Stimulated activated CD4-positive, alpha-beta T cell treated with anti-CD3 and anti-CD28 coated beads, Interleukin-15, amount 100 ng/mL, for 24 hours (primary cell): ENCODE results near the gene ADAM12.
"Not testable (repeated sequence)": the region's sequence is repeated elsewhere in the genome, so short reads cannot be mapped to it uniquely, and the experiment has no call there.

ENCODE experiments used
- DNase-seq: peaks from one replicate; pipeline ENCODE4 v3.0.0-alpha.2; 2020

The ADAM12 gene

GRCh38 chr10:126065751-126066377 is 322.4 kb downstream of the ADAM12 start:
- no peak for DNase-seq

DNA sequence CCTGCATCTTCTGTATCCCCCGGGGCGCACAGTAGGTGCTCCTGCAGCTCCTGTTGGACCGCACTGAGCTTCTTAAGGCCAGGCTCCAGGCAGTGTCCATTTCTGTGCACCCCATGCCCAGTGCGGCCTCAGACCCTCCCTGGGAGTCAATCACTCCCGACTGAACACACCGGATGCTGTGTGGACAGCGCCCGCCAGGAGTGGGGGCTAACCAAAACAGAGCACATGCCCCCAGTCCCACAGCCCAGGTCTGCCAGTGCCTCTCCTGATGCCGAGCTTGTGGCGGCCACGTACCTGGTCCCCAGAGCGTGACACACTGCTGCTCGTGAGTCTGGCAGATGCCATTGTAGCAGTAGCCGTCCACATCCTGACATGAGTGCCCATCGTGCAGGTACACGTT is 323.8 kb downstream of the ADAM12 start:
- no peak for DNase-seq

- no peak for DNase-seq
Measured at GRCh38 chr10:126063353-126063791, 324.9 kb downstream of the ADAM12 start.

- no peak for DNase-seq
Measured at GRCh38 chr10:126062131-126063032, 325.9 kb downstream of the ADAM12 start.

- no peak for DNase-seq
Measured at GRCh38 chr10:126061526-126061925, 326.8 kb downstream of the ADAM12 start.

- no peak for DNase-seq
Measured at GRCh38 chr10:126060261-126060931, 327.9 kb downstream of the ADAM12 start.

DNA sequence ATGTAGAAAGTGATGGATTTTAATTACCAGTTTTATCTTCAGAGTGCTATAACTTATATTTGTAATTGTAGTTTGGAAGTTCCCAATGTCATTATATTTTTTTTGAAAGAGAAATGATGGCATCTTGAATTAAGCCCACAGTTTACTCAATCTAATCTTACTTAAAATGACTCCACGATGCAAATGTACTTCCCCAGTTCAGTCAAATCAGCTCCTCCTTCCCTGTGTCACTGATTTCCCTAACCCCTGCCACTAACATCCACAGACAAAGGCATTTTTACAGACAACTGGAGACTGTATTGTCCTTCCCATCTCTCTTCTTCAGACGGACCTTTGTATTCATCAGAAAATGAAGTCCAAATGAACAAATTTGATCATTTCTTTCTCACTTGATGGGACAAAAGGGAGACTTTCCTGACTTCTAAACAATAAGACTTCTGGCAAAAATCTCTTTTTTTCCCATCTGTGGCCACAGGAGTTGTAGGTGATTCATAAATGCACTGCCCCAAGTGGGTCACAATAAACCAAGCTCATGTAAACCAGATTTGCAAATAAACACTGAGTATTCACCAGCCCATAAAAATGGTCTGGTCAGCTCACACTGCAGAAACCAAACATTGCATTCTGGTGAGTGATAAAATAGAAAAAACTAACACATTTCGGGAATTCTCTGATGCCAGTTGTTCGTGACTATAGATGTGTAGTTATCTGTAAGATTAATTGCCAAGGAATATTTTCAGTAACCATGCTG is 329.0 kb downstream of the ADAM12 start:
- no peak for DNase-seq

- no peak for DNase-seq
Measured at GRCh38 chr10:126058507-126058906, 329.8 kb downstream of the ADAM12 start.

DNA sequence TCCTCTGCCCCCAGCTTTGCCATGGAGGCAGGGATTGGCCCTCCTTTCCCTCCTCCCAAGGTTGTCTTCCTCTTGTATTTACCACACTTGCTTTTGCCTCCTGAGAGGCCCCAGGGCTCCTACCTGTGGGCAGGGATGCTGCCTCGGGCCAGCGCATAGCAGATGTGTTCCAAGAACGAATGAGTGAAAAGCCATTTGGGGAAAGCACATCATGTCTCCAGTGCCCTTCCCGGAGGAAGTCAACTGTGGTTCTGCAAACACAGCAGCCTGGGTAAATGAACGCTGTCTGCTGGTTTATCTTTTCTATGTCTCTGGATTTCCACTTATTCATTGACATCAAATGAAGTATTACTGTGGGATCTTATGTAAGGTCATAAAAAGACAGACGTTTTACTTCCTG is 330.2 kb downstream of the ADAM12 start:
- DNase-seq = no peak

GRCh38 chr10:126057494-126057893 is 330.8 kb downstream of the ADAM12 start:
- no peak for DNase-seq

GRCh38 chr10:126054191-126054590 is 334.1 kb downstream of the ADAM12 start:
- no peak for DNase-seq

- DNase-seq = no peak
Measured at GRCh38 chr10:126052171-126052570, 336.1 kb downstream of the ADAM12 start.

- DNase-seq = no peak
Measured at GRCh38 chr10:126049759-126050700, 338.2 kb downstream of the ADAM12 start.

DNA sequence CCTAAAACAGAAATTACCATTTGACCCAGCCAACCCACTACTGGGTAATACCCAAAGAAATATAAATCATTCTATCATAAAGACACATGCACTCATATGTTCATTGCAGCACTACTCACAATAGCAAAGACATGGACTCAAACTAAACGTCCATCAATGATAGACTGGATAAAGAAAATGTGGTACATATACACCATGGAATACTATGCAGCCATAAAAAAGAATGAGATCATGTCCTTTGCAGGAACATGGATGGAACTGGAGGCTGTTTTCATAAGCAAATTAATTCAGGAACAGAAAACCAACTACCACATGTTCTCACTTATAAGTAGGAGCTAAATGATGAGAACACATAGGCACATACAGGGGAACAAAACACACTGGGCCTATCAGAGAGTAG is 340.5 kb downstream of the ADAM12 start:
- not testable (repeated sequence) for DNase-seq

DNA sequence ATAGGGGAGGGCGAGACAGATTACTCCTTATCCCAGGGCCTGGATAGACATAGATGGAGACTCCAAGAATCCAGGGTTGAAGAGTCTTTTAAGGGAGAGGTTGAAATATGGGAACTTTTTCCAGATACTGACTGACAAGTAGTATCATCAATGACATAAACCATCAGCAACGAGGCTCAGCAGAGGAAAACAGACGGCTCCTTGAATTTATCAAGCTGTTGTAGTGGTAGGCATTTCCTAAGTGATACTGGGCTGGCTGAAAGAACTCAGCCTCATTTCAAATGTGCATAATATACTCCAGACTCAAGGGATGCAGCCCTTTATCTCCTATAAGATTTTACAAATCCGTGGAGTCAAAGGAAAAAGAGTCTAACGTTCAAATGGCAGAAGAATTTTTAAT is 341.4 kb downstream of the ADAM12 start:
- no peak for DNase-seq

GRCh38 chr10:126045861-126046260 is 342.4 kb downstream of the ADAM12 start:
- no peak for DNase-seq

DNA sequence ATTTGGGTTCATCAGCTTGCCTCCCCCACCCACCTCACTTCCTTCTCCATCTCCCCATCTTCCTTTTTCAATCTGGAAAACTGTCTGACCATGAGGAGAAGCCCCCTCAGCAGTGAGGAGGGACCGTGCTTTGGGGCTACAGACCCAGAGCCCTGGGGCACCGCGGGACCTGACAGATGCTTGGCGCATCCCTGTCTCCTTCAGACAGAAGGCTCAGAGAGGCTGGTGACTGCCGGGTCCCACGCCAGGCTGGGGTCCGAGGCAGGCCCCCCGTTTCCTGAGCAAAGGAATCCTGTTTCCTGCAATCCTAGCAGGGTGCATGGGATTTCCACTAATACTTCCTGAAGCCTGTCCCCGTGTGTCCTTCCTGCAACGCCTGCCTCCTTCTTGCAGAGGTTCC is 344.9 kb downstream of the ADAM12 start:
- DNase-seq = no peak

GRCh38 chr10:126042906-126043305 is 345.4 kb downstream of the ADAM12 start:
- no peak for DNase-seq

DNA sequence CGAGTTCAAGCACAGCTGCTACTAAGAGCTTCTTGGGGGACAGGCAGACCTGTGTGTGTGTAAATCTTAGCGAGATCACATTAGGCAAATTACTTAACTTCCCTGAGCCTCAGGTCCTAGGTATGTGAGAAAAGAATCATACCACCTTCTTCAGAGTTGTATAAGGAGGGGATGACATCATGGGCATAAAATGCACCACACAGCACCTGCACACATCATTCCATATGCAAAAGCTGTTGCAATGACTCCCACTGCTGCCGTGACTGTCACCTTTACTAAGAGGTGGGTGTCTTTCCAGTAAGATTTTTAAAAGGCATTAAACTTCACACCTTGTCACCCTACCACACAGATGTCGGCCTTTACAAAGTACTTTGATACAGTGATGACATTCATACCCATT is 345.9 kb downstream of the ADAM12 start:
- DNase-seq = no peak

GRCh38 chr10:126041804-126042231 is 346.5 kb downstream of the ADAM12 start:
- peak; percentile 76 for DNase-seq

DNA sequence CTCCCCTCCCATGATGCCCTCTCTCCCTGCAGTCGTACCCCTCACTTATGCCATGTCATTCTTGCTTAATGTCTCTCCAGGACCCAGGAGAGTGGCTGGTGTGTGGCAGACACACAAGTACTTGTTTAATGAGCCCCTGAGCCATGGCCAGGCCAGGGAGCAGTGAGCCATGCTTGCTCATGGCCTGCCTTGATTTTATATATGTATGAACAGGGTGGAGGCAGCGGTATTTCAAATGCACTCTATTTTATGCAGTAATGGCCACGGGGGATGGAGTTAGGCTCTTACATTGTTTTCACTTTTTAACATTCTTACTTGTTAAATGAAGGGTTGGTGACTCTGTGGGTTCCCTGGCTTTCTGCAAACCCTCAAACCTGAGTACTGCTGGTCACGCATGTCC is 347.2 kb downstream of the ADAM12 start:
- DNase-seq = no peak

DNA sequence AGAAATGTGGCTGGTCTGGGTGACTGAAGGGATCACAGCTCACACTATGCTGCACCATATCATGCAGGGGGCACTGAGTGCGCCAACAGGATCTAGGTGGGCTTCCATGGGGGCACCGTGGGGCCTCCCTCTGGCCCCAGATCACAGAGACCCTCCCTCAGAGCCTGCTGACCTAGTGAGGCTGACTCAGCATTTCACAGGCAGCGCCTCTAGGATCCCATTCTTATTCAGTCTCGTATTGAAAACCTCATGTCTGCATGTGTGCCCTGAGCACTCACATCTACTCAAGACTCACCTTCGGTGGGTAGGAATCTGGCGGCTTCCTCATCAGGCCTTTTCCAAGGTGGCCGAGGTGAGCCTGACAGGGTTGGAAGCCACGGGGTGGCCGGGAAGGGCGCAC is 350.3 kb downstream of the ADAM12 start:
- no peak for DNase-seq
